GM19239 (cell line): ENCODE measurements around the gene ARL4D.
"Not testable (repeated sequence)": the region's sequence is repeated elsewhere in the genome, so short reads cannot be mapped to it uniquely, and the experiment has no call there.

Experiments used
- DNase-seq: peaks from one replicate; pipeline ENCODE4 v3.0.0; 2011; ENCODE audit warnings: low spot score; ENCODE audit not compliant: insufficient read length
- FAIRE-seq: peaks from 2 replicates; lab custom pipeline; 2011; peaks lifted over from hg19 to GRCh38; lab: Jason Lieb, UNC

Gene ARL4D

DNA sequence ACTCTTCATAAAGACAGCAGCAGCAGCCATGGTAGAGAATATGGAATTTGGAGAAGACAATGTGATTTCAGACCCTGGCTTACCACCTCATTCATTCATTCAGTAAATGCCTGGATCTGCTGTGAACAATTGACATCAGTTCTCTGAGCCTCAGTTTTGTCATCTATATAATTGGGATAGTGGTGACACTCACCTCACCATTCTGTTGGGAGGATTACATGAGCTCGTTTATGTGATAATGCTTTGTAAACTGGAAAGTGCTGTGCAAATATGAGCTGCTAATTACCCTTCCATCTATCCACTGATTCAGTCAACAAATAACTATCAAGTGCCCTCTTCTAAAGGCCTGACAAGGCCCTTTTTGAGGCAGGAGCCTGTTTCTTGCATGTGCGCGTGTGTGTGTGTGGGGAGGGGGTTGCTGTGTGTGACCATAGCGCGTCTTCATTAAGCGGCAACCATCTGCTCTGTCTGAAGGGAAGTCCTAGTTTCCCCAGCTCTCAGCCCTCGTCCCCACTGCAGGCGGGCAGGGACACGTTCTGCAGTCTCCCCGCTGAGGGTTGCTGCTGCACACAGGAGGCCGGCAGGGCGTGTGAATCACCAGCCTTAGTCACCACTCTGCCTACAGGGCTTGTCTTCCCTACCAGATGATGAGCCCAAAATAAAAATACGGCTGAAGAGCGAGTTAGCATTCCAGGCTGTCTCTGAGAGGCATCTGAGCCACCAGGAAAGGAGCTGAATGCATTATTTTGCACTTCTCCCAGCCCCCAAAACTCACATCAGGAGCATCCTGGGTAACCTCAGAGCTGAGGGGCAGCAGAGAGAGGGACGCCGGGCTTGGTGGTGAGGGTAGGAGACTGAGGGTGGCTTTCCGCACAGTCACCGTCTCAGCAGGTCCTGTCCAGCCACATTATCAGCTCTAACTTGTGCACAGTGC is 19.9 kb downstream of the ARL4D start:
- no peak for DNase-seq
- no peak for FAIRE-seq

DNA sequence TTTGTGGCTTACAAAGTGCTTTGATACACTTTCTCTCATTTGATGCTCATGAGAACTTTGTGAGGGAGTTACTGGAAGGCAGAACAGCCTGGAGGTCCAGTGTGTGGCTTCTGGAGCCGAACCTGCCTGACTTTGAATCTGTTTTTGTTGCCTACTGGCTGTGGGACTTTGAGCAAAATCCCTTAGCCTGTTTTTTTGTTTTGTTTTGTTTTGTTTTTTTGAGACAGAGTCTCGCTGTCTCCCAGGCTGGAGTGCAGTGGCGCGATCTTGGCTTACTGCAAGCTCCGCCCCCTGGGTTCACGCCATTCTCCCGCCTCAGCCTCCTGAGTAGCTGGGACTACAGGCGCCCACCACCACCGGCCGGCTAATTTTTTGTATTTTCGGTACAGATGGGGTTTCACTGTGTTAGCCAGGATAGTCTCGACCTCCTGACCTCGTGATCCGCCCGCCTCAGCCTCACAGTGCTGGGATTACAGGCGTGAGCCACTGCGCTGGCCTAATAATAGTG is 20.6 kb downstream of the ARL4D start:
- FAIRE-seq: not testable (repeated sequence)

DNA sequence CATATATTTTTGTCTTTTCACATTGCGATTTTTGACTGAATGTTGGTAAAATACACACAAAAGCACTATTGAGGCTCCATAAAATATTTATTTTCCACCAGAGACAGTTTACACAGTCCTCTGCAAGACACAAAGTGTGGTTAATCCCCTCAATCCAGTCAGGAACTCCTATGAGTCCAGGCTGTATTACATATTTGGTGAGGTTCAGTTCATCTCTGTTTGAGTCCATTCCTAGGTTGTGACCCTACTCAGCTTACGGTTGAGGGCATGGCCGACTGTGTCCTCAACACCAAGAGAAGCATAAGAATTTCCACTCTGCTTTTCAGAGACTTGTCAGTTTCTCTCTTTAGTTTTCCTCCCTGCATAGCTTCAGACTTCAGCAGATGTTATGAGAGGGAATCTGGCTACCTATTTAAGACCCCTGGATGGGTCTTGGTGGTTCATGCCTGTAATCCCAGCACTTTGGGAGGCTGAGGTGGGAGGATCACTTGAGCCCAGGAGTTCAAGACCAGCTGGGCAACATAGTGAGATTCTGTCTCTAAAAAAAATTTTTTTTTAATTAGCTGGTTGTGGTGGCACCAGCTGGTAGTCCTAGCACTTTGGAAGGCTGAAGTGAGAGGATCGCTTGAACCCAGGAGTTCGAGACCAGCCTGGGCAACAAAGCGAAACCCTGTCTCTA is 25.1 kb downstream of the ARL4D start:
- FAIRE-seq: no peak
- no peak for DNase-seq

More for the DNA sequence above, 20.6 kb downstream of the ARL4D start:
- DNase-seq: not testable (repeated sequence)

DNA sequence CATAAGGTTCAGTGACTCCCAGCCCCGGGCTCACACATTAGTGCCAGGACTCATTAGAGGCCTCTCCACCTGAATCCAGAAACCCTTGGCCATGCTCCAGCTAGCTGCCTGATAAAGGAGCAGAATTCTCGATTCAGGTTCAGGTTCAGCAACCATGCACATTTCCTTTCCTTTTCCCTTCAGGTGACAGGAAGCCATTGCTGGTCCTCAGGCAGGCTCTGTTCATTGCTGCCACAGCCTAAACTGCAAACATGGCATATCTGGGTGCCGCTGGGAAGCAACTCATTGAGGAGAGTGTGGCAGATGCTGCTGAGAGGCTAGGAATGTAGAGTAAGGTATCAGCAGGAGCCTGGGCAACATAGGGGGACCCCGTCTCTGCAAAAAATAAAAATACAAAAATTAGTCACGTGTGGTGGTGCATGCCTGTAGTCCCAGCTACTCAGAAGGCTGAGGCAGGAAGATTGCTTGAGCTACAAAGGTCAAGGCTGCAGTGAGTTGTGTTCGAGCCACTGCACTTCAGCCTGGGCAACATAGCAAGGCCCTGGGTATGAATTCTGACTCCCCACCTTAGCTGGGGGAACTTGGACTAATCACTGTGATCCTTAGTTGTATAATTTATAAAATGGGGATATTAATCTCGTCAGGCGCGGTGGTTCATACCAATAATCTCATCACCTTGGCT is 28.7 kb downstream of the ARL4D start:
- no peak for FAIRE-seq
- no peak for DNase-seq

DNA sequence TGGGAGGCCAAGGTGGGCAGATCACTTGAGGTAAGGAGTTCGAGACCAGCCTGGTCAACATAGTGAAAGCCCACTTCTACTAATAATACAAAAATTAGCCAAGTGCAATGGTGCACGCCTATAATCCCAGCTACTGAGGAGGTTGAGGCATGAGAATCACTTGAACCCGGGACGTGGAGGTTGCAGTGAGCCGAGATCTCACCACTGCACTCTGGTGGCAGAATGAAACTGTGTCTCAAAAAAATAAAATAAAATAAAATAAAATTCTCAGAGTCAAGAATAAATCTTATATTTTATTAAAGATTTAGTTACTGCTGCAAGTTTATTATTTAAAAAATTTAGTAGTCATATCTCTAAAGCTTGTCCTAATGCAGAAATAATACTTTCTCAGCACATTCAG is 29.7 kb downstream of the ARL4D start:
- DNase-seq (no peak), FAIRE-seq (no peak)

DNA sequence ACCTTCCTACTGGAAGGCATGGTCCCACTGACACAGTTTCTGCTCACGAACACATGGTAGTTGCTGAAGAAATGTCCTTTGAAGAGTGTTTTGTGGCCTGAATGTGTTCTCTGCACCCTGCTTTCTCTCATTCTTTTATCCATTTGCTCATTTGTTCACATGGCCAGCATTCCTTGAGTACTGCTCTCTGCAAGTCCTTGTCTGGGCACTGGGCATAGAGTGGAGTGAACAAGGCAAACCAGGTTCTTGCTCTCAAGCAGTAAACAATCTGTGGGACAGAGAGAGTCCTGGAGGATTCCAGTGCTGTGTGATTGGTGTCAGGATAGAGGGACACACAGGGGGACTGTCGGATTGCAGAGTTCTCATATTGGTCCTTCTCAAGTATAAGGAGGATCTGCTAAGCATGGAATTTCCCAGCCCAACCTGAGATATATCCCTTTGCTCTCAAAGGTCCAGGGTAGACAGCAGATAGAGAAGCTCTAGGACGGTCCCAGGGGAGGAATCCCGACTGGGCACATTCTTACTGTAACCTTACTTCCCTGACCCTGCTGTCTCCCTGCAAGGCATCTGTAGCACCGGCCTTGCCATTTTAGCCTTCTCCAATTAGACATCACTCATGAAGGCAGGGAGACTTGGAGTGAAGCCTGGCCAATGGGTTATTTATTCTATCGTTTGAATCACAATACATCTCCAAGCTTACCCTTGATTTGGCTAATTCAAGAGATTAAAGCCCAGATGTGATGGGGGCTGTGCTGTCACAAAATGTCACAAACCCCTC is 32.3 kb downstream of the ARL4D start:
- DNase-seq: no peak
- no peak for FAIRE-seq

DNA sequence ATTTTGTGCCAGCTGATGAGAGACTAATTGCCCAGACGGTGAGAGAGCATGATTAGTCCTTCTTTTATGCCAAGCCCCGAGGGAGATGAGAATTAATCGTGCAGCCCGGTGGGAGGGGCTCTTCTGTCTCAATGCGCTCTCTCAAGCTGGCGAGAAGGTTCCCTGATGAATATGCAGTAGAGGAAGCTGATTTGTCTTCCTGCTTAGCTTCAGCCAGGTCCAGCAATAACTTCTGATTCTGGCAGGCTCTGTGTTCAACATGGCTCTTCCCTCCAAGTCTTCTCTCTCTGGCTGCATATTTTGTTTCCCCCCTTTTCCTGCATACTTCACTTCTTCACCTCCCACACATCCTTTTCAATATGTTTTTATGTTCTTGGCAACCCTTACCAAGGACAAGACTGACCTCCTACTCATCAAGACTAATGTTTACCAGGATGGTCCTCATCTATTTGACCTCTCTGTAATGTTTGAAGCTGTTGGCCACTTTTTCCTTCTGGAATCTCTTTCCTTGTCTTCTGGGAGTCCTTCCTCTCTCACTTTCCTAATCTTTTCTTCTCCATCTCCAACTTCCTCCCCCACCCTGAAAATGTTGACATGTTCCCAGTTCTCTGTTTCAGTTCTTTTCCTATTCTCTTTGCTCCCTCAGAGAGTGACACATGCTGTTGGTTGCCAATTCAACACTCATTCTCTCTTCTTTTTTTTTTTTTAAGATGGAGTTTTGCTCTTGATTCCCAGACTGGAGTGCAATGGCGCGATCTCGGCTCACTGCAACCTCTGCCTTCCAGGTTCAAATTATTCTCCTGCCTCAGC is 33.1 kb downstream of the ARL4D start:
- no peak for DNase-seq
- no peak for FAIRE-seq

DNA sequence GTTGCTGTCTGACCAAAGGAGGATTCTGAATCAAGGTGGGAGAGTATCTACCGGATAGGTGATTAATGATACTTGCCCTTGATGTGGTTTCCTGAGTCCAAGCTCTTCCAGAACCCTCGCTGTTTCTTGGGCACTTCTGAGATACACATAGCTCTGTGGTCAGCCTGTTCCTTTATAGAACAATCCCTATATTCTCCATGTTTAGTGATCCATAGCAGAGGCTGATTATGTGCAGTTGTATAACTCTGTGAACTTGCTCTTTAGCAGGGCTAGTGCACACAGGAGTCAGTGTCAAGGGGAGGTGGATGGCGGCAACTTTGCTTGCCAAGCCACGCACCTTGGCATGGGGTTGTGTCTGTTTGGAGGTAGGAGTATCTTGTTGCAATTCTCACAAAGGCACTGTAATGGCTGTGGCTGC is 36.1 kb downstream of the ARL4D start:
- no peak for DNase-seq

DNA sequence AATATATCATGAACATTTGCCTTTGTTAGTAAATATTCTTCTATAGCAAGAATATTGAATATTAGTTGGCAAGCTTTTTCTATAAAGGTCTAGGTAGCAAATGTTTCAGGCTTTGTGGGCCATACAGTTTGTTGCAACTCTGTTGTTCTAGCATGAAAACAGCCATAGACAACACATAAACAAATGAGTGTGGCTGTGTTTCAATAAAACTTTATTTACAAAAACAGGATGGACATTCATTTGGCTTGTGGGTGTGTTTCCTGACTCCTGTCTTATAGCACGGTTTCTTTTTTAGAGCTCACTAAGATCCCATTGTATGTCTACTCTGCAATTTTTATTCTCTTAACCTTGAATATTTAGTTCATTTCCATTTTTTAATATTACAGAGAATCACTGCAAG is 39.0 kb downstream of the ARL4D start:
- DNase-seq (no peak), FAIRE-seq (no peak)

More for the DNA sequence above, 36.1 kb downstream of the ARL4D start:
- FAIRE-seq: no peak

DNA sequence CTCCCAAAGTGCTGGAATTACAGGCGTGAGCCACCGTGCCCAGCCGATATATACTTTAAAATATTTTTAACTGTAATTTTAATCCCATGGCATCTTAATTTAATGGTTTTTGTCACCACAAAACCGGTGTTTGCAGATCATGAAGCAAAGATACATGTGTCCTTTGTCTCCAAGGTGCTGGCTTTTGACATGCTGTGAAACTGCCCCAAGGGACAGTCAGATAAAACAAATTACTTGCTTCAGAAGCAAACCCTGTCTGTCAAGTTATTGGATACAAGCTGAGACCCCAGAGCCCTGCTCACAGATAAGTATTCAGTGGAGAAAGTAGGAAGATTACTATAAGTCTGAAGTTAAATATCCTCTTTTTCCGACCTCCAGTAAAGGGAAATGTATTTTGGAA is 39.8 kb downstream of the ARL4D start:
- no peak for DNase-seq
- no peak for FAIRE-seq

DNA sequence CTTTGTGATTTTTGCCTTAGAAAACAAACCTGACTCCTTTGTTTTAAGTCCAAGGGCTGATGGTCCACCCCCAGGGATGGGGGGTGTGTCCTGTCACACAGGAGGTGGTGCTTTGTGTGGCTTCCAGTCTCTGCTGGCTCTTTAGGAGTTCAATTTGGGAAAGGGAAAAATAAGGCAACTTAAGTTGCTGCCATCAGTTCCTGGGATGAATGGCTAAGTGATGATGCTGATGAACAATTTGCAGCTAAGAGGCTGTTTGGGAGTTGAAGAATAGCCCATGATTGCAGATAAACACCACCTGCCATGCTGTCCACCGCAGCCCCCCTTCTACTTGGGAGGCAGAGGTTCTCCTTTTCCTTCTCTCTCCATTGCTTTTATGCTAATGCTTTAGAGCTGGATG is 40.2 kb downstream of the ARL4D start:
- DNase-seq (no peak), FAIRE-seq (no peak)

DNA sequence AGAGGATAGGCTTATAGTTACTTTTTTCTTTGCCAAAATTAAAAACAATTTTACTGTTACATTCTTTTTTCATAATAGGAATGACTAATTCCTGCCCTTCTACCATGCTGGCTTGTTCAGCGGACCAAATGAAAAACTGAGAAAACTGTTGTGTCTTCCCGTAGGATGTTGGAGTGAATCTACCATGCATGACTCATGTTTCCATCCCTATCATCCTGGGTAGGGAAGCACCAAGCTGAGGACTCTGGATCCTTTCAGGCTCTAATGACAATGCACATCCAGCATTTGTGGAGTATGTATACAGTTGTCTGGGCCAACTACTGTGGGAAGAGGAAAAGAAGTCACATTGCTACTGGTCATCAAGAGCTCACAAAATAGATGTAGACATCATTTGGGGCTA is 43.9 kb downstream of the ARL4D start:
- DNase-seq (no peak), FAIRE-seq (no peak)

DNA sequence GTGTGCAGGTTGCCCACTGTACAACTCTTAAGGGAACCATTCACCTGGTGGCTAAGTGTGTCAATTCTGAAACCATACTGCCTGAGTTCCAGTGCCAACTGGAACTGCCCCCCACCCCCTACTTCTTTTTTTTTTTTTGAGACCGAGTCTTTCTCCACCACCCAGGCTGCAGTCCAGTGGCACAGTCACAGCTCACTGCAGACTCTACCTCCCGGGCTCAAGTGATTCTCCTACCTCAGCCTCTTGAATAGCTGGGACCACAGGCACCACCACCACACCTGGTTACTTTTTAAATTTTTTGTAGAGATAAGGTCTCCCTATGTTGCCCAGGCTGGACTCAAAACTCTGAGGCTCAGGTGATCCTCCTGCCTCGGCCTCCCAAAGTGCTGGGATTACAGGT is 44.6 kb downstream of the ARL4D start:
- DNase-seq (no peak), FAIRE-seq (no peak)

DNA sequence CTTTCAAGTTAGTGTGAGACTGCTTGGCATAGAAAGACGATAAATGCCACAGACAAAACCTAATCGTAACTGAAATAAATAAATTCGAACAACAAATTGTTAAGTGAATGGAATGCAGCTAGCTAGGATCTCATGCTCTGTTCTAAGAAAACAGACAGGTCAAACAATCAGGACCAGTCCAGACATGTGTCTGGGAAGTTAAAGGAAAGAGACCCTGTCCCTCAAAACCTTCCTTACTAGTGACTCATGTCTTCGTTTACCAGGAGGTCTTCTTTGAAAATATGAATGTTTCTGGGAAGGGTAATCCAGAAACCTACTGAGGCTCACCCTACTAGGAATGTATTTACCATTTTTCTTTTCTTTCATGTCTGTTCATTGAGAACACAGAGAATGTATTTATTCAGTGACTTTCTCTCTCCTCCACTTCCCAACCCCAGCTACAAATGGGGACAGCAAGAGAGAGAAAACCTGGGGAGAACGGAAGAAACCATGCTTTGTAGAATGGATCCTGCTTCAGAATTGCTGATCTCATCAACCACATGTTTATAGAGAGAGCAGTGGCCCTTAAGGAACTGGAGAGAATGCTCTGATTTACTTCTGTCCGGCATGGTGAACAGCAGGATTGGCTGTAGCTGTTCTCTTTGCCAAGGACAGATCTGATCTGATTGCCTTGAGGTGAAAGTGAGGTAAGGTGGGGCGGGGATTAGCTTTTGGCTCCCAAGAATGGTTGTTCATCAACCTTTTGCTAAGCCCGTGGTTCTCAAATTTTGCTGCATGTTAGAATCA is 45.6 kb downstream of the ARL4D start:
- DNase-seq (no peak), FAIRE-seq (no peak)

DNA sequence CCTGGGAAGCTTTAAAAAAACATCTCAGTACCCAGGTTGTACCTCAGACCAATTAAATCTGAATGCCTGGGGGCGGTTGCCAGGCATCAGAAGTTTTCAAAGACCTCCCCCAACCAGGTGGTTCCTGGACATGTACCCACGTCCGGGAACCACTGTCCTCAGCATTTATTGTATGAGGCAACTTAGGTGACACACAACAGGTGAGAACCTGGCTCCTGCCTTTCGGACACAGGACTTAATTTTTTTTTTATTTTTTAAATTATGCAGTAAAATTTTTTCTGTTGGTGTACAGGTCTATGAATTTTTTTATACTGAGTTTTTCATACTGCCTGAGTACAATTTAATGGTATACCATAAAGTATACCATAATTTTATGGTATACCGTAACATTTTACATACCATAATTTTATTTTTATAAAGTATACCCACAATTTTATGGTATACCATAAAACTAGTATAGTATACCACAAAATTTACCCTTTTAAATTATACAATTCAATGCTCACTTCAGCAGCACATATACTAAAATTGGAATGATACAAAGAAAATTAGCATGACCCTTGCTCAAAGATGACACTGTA is 46.3 kb downstream of the ARL4D start:
- DNase-seq: no peak
- FAIRE-seq: no peak

DNA sequence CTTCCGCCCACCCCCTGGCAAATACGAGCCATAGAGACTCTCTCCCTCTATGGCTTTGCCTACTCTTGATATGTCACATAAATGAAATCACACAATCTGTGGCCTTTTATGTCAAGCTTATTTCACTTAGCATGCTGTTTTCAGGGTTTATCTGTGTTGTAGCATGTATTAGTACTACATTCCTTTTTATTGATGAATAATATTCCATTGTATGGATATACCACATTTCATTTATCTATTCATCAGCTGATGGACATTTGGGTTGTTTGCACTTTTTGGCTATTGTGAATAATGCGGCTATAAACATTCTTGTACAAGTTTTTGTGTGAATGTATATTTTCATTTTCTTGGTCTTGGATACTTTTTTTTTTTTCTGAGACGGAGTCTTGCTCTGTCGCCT is 48.0 kb downstream of the ARL4D start:
- DNase-seq (no peak), FAIRE-seq (no peak)

DNA sequence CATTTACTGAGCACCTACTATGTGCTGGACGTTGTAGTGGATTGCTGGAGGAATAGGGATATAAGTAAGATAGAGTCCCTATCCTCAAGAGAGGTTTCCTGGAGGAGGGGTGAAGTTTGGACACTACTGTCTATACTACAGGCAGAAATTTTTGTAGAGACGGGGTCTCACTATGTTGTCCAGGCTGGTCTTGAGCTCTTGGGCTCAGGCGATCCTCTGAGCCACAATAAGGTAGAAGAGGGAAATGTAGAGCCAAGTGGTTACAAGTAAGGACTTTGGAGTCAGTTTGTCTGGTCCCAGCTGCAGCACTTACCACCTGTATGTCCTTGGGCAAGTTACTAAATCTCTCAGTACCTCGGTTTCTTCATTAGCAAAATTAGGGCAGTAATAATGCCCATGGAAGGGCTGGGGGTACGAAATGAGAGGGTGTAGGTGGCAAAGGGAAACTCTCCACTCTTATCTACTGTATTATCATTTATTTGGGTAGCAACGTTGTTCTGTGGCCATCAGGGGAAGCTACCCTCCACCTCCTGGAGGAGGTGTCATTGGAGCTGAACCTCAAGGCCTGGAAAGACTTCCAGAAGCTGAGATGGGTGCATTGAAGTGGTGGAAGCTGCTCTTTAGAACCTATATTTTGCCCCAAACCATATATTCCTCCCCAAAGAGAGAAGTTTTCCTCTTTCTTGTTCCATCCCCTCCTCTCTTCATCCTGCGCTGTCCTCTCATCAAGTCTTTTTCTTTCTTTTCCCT is 50.1 kb downstream of the ARL4D start:
- FAIRE-seq (no peak), DNase-seq (no peak)
